Hindlimb muscle (tissue), 1 donor: ENCODE data around the gene TUBGCP2. TPM values are rescaled to one million over a fixed set of nuclear protein-coding genes. Genes with fewer than 3 reads are reported as not detected.
"Not testable (repeated sequence)": the region's sequence is repeated elsewhere in the genome, so short reads cannot be mapped to it uniquely, and the experiment has no call there.

Experiments
- DNase-seq: peaks from one replicate; pipeline ENCODE4 v3.0.0-alpha.2; 2013
- polyA plus RNA-seq: library from polyadenylated mRNA; unstranded; fragments of 120-200 nt; gene quantifications from one replicate; pipeline ENCODE4 v1.2.1, GENCODE V29; 2013; ENCODE audit not compliant: insufficient read length

TUBGCP2 gene
- polyA plus RNA-seq, 1 donor: 50.3 TPM

DNA sequence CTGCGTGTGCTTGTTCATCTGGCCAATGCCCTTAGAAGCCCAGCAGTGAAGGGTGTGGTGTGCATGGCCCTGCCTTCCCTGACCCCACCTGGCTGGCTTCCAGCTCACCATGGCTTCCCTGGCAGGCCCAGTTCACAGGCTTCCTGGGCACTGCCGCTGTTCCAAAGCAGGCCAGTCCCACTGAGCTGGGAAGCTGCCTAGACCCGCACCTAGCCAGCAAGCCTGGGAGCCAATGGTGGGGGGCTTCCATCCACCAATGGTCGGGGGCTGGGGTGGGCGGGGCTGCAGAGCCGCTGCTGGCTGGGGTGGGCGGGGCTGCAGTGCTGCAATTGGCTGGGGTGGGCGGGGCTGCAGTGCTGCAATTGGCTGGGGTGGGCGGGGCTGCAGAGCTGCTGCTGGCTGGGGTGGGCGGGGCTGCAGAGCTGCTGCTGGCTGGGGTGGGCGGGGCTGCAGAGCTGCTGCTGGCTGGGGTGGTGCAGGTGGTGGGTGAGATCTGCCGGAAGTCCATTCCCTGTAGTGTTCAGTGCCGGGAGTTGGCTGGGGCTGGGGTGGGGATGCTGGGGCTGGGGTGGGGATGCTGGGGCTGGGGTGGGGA, 15.6 kb upstream of the TUBGCP2 start:
- no peak for DNase-seq

DNA sequence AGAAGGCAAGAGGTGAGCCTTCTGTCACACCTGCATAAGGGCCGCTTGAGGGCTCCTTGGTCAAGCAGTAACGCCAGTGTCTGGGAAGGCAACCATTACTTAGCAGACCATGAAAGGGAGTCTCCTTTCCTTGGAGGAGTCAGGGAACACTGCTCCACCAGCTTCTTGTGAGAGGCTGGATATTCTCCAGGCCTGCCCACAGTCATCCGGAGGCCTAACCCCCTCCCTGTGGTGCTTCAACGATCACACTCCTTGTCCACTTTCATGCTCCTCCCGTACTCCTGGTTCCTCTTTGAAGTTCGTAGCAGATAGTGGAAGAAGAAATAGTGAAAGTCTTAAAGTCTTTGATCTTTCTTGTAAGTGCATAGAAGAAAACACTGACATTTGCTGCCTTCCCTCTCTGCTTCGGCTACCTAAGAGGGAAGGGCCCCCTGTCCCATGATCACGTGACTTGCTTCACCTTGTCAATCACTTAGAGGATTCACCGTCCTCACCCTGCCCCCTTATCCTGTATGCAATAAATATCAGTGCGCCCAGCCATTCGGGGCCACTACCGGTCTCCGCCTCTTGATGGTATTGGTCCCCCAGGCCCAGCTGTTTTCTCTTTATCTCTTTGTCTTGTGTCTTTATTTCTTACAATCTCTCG, 13.5 kb upstream of the TUBGCP2 start:
- DNase-seq: not testable (repeated sequence)

DNA sequence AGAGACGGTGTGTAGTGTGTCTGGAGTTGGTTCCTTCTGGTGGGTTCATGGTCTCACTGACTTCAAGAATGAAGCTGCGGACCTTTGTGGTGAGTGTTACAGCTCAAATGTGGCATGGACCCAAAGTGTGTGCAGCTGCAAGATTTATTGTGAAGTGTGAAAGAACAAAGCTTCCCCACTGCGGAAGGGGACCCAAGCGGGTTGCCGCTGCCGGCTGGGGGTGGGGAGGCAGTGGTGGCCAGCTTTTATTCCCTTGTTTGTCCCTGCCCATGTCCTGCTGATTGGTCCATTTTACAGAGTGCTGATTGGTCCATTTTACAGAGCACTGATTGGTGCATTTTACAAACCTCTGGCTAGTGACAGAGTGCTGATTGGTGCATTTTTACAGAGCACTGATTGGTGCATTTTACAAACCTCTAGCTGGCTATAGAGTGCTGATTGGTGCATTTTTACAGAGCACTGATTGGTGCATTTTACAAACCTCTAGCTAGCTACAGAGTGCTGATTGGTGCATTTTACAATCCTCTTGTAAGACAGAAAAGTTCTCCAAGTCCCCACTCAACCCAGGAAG, 12.3 kb upstream of the TUBGCP2 start:
- DNase-seq: not testable (repeated sequence)

DNA sequence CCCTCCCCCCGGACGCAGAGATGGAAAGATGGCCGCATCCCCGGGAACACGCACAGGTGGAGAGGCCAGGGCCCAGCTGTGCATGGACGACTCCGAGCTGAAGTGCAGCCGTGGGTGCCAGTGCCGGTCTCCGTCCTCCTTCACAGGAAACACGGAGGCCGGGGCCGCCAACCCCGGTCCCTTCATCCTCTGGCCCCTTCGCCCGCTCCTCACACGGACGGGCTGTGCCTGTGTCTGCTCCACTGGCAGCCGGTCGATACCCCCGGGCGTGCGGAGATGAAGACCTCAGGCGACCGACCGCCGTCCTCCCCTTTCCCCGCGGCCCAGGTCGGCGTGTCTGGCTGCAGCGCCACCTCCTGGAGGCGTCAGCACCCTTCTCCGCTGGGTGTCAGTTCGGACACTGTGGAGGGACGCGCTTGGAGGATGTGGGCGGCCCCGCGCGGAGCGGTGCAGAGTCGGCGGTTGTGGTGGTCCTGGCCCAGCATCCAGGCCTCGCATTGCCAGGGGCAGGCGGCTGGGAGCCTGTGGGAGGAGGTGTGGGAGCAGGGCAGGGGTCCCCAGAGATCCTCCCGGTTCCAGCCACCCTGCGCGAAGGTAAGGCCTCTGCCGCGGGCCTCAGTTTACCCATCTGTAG, 9.9 kb upstream of the TUBGCP2 start:
- no peak for DNase-seq

DNA sequence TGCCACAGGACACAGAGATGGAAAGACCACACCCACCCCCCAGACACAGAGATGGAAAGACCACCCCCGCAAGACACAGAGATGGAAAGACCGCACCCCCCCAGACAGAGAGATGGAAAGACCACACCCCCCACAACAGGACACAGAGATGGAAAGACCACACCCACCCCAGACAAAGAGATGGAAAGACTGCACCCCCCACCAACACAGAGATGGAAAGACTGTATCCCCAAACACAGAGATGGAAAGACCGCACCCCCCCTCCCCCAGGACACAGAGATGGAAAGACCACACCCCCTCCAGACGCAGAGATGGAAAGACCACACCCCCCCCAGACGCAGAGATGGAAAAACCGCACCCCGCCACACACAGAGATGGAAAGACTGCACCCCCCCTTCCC, 8.1 kb upstream of the TUBGCP2 start:
- DNase-seq: no peak

DNA sequence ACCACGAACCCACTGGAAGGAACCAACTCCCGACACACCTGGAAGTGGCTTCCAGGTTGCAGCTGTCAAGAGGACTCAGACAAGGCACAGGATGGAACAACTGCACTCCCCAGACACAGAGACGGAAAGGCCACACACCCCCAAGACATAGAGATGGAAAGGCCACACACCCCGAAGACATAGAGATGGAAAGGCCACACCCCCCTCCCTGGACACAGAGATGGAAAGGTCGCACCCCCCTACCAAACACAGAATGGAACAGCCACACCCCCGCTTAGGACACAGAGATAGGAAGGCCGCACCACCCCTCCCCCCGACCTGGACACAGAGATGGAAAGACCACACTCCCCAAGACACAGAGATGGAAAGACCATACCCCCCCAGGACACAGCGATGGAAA, 7.6 kb upstream of the TUBGCP2 start:
- no peak for DNase-seq

DNA sequence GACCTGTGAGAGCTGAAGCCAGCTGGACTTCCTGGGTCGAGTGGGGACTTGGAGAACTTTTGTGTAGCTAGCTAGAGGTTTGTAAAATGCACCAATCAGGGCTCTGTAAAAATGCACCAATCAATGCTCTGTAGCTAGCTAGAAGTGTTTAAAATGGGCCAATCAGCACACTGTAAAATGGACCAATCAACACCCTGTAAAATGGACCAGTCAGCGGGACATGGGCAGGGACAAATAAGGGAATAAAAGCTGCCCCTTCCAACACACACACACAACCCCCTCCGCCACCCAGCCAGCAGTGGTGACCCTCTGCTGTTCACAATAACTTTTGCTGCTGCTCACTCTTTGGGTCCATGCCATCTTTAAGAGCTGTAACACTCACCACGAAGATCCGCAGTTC, 7.2 kb upstream of the TUBGCP2 start:
- no peak for DNase-seq

DNA sequence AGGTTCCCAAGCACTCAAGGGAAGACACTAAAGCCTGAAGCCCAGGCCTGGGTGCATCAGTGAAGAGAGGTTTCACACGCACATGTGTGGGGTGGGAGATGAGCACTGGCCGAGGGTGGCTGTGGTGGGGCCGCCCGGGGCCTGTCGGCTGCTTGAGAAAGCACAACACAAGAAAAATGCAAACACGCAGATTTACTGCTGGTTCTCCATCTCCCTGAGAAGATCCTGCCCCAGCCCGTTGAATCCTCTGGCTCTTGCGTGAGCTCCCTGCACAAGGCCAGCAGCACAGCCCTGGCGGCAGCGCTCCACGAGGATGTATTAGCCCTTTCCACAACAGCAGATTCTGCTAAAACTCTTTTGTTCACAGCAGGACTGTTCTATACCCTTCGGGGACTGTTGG, 6.2 kb upstream of the TUBGCP2 start:
- no peak for DNase-seq

DNA sequence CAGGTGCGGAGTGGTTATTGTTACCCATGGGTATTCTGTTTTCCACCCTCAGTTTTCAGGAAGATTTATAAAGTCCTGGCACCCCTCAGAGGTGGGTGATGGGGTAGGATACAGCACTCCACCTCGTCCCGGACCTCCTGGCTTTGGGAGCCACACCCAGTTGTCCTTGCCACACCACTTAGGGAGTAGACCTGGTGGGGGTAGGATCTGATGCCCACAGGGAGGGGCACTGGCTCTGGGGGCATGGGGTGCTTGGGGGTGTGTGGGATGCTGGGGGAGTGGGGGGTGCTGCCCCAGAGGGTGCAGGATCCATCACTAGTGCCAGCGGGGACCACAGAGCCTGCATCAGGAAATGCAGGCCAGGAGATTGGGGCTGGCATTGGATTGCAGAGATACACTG, 4.5 kb upstream of the TUBGCP2 start:
- DNase-seq: no peak

DNA sequence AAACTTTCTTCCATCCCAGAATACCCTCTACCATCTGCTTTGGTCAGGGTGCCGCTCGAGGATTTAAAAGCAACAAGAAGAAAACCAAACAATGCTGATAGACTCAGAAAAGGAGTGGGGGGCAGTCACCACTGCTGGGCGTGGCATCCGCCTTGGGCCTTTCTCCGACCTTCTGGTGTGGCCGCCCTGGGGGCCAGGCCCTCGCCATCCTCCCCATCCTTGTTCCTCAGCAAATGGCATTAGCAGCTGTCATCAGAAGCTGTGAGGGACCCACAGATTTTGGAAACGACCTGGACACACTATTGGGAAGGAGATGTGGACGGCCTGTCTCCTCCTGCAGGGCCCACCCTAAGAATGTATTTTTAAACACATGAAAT, 4.1 kb upstream of the TUBGCP2 start:
- no peak for DNase-seq

DNA sequence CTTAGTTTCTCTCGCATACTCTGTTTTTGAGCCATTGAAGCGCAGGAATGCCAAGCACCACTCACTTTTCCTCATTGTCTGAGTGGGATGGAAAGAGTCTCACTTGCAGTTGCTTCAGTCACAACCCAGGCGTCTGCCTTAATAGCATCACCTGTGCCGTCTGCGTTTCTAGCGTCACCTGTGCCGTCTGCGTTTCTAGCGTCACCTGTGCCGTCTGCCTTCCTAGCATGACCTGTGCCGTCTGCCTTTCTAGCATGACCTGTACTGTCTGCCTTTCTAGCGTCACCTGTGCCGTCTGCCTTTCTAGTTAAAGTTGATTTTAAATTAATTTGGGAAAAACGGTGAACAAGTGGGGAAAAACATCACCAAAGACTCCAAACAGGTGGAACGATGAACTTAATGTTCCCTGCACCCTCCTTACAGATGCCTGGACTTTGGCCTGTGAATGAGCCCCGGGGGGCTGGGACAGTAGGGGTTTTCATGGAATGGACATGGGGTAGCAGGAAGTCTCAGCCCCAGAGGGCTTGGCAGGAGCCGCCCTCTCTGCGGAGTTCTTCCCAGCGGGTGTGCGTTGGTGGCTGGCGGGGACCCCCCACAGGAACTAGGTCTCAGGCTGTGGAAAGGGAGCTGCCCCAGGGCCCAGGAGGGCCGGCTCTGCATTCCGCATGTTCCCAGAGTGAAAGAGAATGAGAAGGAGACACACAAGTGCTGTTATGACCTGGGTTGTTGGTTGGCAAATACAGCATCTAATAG, 3.5 kb upstream of the TUBGCP2 start:
- DNase-seq: no peak

DNA sequence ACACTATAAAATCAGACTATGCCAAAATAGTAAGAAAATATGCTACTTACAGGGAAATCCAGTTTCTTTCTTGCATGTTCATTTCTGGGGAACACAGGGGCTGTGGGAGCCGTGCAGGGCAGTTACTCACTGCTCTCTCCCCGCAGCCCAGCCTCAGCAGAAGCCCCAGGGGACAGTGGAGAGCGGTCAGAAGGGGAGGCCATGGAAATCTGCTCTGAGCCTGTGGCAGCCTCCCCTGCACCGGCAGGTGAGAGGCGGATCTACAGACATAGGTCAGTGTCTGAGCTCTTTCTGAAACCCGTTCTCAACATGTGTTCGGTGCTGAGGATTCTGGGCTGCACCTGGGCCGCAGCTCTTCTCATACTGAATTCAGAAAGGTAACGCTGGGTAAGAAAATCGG, 2.9 kb upstream of the TUBGCP2 start:
- DNase-seq: no peak

DNA sequence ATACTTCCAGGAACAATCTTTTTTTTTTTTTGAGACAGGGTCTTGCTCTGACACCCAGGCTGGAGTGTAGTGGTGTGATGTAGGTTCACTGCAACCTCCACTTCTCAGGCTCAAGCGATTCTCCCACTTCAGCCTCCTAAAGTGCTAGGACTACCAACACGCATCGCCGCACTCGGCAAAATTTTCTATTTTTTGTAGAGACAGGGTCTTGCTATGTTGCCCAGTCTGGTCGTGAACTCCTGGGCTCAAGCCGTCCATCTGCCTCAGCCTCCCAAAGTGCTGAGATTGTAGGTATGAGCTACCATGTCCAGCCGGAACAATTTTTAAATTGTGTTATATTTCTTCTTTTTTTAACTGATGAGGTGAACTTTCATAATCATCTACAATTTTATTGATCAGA, 2.1 kb upstream of the TUBGCP2 start:
- DNase-seq: no peak

DNA sequence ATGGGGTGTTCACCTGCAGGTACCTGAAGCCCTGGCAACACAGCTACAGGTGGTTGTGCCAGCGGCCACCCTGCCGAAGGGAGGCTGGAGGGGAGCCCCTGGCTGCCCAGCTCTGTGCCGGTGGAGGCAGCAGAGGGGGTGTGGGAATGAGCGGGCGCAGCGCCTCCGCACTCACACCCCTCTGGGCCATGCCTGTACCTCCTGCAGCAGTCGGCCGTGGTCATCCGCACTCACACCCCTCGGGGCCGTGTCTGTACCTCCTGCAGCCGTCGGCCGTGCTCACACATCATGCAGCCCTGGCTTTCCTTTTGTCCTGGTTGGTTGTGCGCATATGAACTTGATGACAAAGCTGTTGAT, 1.7 kb upstream of the TUBGCP2 start:
- no peak for DNase-seq

DNA sequence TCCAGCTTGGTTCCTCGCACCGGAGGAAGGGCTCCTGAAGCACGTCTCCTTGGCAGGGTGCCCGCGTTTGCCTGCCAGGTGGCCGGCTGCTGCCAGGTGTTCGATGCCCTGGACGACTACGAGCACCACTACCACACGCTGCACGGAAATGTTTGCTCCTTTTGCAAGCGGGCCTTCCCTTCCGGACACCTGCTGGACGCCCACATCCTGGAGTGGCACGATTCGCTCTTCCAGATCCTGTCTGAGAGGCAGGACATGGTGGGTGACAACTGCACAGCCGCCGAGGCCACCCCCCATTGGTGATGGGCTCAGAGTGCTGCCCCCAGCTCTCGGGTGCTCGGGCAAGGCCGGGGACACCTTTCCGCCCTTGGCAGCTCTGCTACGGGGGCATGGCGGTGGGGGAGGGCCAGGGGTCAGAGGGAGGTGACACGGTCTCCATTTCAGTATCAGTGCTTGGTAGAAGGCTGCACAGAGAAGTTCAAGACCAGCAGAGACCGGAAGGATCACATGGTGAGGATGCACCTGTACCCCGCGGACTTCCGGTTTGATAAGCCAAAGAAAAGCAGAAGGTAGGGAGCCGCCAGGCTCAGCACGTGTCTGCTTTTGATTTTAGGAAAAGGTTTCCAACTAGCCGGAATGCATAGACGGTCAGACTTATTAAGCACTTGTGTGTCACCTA, 1.2 kb upstream of the TUBGCP2 start:
- no peak for DNase-seq

DNA sequence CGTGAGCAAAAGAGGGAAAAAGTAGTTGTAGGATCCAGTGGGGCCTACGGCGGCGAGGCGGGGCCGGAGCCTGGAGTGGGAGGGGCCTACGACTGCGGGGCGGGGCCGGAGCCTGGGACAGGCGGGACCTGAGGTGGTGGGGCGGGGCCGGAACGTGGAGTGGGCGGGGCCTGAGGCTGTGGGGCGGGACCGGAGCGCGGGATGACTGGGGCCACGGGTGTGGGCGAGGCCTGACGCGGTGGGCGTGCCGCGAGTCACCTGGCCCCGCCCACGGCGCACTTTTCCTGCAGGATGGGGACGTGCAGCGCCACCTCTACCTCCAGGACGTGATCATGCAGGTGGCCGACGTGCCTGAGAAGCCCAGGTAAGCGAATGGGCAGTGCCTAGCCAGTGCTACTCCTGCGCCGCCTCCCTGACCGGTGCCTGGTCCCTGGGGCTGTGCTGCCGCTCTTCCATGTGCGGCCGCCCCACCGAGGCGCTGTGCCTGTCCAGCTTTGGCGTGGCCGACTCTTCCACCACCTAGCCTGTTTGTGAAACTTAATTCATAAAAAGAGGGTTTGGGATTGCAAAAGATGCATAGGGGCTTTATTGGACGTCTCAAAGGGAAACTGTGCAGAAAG, 538 bp upstream of the TUBGCP2 start:
- DNase-seq: peak; percentile 86

DNA sequence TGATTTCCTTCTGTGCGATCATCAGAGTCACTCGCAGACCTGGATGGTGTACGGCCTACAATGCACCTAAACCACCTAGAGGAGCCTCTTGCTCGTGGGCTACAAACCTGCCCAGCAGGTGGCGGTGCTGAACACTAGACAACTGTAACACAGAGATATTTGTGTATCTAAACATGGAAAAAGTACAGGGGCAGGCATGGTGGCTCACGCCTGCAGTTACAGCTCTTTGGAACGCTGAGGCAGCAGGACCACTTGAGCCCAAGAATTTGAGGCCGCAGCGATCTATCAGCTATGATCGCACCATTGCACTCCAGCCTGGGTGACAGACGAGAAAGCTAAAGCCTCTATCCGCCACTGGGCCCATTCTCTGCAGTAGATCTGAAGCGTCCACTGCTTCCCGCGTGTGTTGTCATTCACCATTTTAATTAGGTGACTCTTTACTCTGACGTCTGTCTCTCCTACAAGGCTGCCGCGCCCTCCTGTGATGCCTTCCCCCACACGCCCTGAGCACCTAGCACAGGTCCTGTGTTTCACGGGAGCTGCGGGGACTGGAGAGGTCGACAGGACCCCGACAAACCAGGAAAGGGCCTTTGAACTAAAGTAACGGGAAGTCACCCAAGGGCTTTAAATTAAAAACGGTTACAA, 774 bp downstream of the TUBGCP2 start:
- peak; percentile 43 for DNase-seq

DNA sequence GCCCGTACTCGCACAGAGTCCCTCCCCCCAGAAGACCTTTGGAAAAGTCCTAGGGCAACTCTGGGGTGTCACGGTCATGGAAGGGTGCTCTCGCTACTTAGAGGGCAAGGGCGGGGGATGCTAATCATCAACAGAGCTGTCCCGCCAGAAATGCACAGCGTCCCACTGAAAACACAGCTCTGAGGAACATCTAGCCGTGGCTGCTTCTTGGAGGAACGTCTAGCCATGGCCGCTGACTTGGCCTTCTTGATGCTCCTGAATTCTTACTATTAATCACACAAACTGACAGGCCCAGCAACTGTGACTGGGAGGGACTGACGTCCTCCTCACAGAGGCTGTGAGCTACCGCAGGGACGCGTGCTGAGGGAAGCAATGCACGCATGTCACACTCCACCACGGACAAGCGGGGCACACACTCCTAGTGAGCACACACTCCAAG, 1.7 kb downstream of the TUBGCP2 start:
- no peak for DNase-seq

DNA sequence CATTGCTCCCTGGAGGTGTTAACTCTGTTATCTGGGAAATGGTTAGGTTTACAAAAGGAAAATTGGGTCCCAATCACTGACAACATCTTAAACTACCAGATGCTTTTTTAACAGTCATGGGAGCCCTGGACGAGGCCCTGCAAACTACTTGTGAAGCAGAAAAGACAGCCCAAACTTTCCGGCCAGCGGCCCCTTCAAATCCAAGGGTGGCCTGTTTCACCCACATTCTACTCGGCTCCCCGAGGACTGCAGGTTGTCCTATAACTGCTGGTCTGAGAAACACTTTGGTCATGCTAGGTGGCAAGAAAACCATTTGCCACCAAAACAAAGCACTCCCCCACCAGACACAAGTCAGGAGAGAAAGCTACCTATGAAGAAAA, 2.6 kb downstream of the TUBGCP2 start:
- no peak for DNase-seq

DNA sequence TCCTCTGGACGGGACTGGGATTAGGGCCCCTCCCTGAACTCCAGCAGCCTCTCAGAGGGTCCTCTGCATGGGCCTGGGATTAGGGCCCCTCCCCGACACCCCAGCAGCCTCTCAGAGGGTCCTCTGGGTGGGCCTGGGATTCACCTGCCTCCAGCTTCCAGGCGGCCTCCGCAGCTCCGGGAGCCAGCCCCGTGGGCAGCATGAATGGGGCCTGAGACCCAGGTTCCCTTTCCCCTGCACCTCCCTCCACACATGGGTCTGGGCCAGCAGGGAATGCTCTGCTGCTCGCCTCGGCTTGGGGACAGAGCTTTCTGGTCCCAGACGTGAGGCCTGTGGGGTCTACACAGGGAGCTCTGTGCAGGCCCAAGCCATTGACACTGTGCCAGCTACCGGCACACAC, 5.5 kb downstream of the TUBGCP2 start:
- no peak for DNase-seq

DNA sequence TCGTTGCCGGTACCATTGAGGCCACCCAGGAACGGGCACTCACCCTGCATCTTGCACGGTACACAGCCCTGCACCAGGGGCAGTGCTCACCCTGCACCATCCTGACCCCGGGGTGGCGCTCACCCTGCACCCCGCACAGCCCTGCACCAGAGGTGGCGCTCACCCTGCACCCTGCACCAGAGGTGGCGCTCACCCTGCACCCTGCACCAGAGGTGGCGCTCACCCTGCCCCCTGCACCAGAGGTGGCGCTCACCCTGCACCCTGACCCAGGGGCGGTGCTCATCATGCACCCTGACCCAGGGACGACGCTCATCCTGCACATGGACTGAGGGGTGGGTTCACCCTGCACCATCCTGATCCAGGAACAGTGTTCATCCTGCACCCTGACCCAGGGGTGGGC, 6.4 kb downstream of the TUBGCP2 start:
- no peak for DNase-seq

DNA sequence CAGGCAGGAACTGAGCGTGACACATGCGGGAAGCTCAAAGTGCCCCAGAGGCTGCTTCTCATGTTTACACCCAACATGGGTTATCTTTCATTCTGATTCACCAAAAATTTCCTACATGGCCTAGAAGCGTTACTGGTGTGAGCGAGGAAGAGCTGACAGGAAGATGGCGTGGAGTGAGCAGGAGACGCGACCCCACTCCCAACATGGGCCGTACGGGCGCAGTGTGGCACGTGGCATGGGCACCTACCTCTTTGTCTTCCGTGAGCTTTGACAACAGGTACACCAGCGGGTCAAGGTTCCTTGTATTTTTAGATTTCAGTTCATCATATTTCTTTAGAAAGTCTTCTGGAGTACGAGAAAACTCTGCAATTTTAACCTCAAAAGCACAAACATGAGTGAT, 8.9 kb downstream of the TUBGCP2 start:
- DNase-seq: no peak
